HG03439 (cell line): ENCODE results near the gene CSTB.

Experiments
- ATAC-seq: cut with Tn5 transposase; IDR thresholded peaks from one replicate; pipeline ENCODE4 v1.9.1; 2021; ENCODE audit warnings: mild to moderate bottlenecking, moderate library complexity; ENCODE audit not compliant: unreplicated experiment

CSTB gene

DNA sequence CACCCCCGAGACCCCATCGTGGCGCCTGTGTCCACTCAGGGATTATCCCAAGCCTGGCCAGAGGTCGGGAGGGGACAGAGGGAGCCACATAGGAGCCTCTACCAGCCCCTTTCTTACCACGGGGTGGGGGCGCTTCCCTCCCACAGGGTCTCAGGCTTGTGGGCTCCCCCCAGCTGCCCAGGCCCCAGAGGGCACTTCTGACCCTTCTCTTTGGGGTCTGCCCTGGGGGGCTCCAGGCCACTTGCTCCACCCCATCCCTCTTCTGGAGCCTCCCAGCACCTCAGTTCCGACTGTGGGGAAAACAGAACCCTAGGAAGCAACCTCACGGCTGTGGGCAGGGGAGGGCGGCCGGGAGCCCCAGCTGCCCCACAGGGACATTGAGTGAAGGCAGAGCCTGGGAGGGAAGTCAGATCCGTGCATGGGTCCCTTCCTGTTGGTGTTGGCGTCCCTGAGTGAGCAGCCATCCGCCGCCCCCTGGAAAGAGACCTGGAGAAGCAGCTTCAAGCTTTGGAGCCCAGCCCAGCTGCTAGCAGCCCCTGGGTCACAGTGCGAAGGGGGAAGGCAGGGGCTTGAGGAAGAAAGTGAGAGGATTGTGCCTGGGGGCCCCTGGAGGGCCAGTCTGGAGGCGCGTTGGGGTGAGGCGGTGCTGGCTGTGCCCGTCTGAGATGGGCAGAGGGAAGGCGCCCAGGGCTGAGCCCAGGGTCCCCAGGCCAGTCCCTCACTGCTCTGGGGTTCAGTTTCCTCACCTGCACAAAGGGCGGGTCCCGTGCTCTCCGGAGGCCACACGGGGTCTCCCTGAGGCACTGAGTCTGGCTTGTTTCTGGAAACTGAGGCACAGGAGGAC lies 35.4 kb upstream of the CSTB start:
- ATAC-seq: no peak

DNA sequence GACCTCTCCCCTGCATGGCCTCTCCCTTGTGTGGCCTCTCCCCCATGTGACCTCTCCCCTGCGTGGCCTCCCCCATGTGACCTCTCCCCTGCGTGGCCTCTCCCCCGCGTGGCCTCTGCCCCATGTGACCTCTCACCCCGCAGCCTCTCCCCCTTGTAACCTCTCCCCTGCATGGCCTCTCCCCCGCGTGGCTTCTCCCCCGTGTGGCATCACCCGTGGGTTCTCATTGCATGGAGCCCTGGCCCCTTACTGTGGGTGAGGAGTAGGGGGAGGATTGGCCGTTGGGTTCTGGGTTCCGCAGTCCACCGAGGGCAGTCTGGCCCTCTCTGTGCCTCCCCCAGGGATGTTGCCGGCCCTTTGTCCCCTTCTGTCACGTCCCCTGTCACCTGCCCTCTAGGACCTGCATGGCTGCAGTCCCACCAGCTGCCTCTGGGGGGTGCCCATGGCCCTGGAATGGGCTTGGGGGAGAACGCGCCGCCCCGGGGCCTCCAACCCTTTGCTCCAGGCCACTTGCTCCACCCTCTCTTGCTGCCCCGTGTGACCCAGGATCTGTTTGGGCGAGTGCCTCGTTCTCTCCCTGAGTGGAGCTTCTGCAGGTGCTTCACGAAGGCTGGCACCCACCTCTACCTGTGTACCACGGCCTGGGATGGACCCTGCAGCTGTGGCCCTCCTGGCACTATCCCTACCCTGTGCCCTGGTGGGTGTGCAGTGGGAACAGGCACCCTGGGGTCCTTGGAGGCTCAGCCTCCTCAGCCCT lies 34.6 kb upstream of the CSTB start:
- ATAC-seq: no peak

DNA sequence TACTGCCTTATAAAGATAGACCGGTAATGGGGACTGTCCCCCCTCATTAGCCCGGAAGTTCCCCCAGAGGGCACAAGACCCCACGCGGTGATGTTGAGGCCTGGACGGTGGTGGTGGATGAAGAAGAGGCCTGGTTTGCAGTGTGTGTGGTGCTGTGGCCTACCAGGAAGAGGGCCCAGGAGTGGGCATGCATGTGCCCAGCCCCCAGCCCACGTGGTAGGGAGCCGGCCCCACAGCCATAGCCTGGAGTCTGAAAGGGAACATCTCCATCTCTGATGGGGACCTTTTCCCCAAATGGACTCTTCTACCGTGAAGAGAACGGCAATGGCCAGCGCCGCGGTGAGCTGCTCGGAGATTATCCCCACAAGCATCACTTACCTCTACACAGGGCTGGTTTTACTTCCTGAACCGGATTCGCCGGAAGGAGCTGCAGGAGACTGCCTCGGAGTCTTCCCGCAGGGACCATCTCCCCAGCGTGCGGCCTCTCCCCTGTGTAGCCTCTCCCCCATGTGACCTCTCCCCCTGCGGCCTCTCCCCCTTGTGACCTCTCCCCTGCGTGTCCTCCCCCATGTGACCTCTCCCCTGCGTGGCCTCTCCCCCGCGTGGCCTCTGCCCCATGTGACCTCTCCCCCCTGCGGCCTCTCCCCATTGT lies 33.9 kb upstream of the CSTB start:
- no peak for ATAC-seq

DNA sequence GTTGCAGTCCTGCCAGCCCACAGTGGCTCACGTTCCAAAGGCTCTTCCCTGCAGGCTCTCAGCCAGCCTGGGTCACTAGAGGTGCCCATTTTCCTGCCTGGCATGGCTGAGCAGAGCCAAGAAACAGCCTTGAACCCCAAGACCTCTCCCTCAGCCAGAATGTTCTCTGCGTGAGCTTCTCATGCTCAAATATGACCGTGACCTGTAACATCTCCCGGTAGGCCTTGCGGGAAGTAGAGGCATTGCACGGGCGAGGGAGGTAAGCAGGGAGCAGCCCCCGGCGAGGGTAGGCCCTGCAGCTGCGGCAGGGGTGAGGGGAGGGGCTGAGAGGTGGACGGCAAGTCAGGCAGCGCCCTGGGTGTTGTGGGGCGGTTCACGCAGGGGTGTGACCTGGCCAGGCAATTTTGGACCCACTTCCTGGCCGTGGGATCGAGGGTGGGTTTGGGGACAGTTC lies 33.3 kb upstream of the CSTB start:
- ATAC-seq: no peak

DNA sequence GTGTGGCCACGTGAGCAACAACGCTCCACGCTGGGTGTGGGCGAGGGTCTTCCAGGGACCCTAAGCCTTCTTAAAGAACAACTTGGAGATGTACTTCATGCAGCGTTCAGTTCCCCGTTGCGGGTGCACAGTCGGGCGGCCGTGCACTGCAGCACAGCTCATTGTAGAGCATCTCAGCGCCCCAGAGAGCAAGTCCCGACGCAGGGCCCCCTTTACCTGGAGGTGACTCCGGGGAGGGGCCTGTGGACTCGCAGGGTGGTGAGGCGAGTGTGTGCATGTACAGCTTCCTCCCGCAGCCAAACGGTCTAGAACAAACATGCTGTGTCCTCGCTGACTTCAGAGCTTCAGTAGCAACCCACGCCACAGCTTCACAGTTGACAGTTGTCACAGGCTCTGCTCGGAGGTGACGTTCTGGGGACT lies 32.7 kb upstream of the CSTB start:
- no peak for ATAC-seq

DNA sequence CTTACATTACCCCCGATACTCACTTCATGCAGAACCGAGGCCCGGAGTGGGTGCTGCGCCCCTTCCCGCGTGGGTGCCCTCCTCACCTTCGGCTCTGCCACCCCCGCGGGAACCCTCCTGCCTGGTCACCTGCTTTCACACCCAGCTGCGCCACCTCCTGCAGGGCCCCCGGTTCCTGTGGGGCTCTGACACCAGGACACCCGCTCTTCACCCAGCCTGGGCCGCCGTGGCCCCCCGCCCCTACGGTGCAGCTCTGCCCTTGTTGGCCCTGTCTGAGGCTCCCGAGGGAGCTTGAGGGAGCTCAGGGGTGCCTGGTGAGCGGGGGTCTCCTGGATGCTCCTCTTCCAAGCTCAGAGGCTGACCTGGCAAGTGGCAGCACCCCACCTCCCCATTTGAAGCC lies 32.3 kb upstream of the CSTB start:
- no peak for ATAC-seq

DNA sequence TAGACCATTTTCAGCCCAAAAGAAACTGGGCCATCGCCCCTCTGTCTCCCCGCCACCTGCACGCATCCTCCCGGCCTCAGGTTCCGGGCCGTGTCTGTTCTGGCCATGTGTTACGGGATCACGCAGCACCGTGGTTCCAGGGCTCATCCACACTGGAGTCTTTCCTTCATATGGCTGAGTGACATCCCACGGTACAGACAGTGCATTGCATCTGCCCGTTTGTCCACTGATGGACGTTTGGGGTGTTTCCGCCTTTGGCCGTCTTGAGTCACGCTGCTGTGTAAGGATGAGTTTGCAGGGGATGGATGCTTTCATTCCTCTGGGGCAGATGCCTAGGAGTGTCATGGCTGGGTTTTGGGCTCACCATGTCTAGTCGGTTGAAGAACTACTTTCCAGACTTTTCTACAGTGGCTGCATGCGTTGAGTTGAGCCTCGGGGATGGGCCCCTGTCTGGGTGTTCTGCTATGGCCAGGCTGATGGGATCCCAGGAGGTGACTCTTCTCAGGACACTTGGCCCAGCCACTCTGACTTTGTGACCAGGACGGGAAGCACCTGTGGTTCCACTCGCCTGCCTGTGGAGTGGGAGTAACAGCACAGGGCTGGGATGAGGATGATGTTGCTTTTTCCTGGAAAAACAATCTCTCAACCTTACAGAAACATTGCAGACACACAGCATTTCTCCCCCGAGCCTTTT lies 30.1 kb upstream of the CSTB start:
- ATAC-seq: peak; percentile 4

DNA sequence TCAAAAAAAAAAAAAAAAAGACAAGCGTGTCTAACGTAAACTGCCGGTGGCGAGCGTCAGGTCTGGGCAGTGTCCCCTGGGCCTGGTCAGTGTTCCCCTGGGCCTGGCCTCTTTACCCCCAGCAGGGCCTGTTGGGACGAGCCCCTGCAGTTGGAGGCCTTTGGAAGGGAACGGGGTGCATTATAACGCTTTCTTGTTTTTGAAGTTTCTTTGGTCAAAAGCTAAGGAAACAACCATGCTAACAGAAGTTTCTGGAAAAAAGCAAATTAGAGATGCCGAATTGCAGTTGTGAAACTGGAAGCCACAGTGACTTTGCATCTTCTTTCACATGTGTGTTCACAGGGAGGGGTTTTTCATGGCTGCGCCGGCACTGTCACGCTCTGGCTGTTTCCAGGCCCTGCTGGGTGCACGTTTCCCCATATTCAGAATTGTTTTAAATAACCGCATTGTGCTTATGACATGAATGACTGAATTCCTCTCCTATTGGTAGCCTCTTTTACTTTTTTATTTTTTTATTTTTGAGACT lies 29.2 kb upstream of the CSTB start:
- ATAC-seq: peak; percentile 74

DNA sequence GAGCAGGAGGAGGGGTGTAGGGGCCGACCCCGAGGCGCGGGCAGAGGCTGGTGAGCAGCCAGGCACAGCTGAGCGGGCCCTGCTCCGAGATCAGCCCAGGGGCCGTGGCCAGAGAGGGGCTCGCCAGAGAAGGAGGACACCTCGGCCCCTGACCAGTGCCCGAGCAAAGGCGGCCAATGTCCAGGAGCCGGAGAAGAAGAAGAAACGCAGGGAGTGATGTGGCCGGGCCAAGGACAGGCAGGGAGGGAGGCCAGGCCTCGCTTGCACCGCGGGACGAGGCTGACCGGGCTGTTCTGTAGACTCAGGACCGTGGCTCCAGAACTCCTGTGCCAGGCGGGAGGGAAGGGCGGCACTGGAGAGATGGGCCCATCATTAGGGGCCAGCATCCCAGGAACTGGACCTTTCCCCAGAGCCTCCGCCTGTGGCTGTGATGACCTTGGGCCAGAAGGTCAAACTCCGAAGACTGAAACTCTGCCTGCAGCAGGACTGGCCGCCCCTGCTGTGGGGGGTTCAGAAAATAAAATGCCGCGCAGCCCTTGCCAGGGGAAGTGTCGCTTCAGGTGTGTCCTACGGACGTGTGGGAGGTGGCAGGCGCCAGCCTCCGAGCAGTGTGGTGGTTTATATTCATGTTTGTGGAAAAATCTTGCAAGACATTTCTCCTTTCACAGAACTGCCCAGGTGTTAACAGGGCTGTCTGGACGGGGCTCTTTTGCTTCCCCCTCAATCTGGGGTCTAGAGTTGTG lies 27.6 kb upstream of the CSTB start:
- ATAC-seq: no peak

DNA sequence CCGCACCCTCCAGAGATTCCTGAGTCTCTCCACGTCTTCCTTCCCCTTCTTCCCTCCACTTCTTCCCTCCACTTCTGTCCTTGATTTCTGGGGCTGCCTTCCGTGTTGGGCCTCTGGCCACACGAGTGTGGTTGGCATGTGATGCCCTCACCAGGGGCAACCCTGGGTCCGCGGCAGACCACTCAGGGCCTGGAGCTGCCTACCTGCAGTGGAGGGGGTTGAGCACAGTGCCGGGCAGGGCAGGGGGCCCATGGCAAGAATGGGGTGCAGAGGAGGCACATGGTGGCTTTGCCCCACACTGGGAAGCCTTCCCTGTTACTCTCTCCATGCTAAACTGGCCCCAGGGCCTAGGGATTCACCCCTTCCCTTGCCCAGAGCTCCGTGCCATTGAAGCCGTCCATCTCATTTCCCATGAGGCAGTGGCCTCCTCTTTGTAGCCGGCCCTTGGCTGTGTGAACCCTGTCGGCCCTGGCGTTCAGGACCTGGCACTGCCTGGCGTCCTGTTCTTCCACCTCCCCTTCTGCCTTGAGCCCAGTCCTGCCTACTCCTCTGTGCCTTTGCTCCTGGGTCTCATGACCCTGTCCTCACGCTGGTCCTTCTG lies 26.7 kb upstream of the CSTB start:
- no peak for ATAC-seq

DNA sequence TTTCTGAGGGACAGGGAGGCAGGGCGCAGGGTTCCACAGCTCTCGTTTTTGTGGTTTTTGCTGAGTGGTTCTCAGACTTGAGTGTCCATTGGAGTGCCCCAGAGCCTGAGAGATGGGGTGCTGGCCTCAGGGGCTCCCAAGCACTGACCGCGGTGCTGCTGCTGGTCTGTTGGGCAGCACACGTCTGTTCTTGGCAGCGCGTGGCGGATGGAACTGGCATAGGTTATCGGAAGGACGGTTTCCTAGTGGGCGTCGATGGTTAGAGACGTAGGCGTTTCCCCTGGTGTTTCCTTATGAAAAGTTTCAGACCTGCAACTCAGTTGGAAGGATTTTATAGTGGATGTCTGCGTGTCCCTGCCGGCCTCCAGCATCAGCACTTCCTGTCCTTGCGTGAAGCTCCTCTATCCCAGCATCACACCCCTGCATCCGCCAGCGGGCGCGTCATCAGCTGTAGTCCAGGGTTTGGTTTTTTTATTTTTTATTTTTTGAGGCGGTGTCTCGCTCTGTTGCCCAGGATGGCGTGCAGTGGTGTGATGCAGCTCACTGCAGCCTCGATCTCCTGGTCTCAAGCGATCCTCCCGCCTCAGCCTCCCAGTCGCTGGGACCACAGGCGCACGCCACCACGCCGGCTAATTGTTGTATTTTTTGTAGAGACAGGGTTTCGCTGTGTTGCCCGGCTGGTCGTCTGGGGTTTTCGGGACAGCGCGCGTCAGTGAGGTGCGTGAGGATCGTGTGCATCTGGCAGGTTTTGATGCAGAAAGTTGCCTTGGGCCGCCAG lies 25.1 kb upstream of the CSTB start:
- ATAC-seq: no peak

DNA sequence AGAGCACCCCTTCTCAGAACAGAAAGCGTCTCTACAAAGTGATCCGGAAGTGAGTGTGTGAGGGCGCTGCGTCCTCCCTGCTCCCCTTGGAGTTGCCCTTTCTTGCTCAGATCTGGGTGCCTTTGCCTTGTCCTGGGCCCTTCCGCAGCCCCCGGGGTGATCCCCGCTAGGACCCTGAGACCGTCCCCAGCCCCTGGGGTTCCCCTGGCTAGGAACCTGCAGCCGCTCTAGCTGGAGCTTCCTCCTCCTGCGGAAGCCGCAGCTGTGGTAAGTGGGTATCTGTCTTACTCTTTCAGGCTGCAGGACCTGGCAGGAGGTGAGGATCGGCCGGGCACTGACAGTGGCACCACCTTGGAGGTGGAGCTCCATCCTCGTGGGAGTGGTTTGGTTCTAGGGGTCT lies 24.5 kb upstream of the CSTB start:
- ATAC-seq: no peak

DNA sequence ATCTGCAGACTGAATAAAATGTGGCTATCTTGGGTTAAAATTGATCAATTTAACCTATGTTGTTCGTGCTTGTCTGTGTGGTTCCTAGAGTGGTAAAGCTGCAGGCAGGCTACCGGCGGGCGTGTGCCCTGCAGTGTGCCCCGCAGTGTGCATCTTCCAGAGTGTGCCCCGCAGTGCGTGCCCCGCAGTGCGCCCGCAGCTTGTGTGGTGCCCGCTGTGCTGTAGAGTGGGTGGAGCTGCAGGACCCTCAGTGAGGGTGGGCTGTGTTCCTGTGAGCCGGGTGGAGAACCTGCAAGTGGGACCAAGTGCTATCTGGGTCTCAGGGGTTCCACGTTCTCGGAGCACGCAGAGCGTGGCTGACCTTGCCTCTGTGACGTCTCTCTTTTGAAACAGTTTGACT lies 24.0 kb upstream of the CSTB start:
- ATAC-seq: no peak

DNA sequence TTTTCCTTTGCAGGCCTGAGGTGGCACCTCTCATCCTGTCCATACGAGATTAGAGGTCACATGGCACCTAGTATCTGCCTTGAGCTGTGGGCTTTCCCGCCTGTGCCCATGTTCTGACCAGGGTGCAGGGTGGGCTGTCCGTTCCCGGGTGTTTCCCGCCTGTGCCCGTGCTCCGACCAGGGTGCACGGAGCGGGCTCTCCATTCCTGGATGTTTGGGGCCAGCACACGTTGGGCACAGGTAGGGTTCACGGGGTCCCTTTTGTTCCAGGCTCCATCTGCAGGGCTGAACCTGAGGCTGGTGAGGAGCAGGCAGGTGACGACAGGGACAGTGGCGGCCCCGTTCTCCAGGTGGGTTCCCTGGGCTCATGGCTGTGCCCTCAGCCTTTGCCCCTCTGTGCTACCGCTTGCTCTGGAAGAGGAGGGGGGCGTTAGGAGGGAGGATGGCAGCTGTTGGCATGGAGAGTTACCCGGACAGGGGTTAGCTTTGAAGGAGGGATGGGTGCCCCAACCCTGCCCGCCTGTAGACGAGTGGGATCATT lies 23.3 kb upstream of the CSTB start:
- ATAC-seq: no peak

DNA sequence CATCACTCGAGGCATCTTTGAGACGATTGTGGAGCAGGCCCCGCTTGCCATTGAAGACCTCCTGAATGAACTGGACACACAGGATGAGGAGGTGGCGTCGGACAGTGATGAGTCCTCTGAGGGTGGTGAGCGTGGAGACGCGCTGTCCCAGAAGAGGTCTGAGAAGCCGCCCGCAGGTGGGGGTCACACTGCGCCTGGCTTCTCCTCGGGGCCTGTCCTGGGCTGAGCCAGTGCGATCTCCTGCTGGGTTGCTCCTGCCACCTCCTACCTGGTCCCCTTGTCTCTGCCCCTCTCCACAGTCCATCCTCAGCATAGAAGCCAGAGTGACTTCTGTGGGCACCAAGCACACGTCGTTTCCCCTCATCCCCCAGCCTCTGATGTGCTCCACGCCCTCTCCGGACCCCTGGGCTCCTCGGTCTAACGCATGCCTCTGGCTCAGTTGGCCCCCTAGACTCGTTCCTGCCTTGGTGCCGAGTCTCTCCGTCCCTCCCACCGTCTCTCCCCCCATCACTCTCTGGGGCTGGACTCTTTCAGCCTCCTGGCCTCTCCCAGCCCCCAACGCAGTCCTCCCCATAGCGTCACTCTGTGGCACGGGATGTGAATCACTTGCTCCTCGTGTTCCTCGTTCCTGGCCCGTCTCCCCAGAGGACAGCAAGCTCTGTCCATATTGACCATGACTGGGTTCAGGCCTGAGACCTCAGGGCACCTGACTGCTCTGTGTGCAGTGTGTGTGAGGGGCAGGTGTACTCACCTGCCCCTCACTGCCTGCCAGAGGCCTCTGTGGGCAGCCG lies 22.0 kb upstream of the CSTB start:
- ATAC-seq: no peak

DNA sequence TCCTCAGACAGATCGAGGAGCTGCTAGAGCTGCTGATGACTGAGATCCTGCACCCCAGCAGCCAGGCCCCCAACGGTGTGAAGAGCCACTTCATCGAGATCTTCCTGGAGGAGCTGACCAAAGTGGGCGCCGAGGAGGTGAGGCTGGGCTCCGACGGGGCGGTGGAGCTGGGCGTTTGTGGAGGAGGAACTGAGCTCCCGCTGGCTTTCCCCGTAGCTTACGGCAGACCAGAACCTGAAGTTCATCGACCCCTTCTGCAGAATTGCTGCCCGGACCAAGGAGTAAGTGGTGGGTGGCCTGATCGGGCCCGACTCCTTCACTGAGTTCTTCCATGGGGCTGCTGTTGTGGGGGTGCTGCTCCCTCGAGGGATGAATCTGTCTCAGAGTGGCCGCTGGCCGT lies 21.3 kb upstream of the CSTB start:
- no peak for ATAC-seq

DNA sequence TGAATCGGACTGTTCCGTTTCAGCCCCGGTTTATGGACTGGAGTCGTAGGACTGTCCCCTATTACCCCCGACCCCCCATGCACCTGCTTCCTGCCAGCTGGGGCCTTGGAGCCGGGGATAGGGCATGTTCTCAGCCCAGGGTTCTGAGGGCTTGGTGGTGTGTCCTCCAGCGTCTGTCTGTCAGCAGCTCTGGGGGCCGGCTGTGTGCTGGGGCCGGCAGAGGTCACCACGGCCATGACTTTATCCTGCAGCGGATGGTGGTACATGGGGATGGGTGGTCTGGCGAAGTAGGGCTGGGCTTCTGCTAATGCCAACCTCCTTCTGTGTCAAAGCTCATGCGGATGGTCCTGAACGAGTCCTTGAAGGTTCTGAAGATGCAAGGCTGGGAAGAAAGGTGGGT lies 18.7 kb upstream of the CSTB start:
- no peak for ATAC-seq

DNA sequence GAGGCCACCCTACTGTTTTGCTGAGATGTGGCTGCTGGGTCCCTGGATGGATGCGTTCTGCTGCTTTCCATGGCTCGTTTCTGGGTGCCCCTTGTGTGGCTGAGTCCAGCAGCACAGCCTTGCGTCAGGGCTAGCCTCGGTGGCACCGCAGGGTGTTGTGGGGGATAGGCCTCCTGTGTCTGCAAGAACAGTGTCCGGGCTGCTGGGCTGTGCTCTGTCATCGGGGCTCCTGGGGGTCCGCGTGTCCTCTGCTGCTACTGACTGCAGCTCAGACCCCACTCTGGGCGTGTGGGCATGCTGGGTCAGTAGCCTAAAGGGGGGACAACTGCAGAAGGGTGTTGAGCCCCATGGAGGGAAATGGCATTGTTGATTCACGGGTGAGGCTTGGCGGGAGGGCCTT lies 18.2 kb upstream of the CSTB start:
- no peak for ATAC-seq
